GM04503 (cell line): Measurements from ENCODE around the gene EPGN.
"Not testable (repeated sequence)": the region's sequence is repeated elsewhere in the genome, so short reads cannot be mapped to it uniquely, and the experiment has no call there.

Experiments used
- DNase-seq: peaks from one replicate; pipeline ENCODE4 v3.0.0-alpha.2; 2012; ENCODE audit warnings: low read depth

Gene EPGN

DNA sequence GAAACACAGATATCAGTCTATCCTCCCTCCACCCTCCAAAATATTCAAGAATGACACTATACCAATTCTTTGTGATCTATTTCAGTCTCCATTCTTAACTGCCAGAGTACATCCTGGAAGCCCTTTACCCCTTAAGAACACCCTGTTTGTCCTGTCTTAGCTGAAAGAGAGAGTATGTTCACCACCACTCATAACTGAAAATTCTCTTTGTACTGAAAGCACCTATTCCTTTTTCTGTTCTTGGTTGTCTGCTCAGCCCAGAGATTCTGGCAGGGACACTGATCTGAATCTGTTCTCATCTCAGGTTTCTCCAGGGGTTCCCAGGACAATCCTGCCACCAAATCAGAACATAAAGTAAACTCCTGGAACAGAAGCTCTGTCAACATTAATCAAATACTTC, 31.2 kb downstream of the EPGN start:
- DNase-seq, result no peak

DNA sequence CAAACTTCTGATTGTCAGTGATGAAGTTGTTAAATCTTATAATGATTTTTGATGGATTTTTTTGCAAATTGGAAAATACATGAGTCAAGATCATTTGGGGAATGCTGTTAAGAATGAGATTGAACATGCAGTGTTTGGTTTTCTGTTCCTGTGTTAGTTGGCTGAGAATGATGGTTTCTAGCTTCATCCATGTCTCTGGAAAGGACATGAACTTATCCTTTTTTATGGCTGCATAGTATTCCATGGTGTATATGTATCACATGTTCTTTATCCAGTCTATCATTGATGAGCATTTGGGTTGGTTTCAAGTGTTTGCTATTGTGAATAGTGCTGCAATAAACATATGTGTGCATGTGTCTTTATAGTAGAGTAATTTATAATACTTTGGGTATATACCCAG, 32.2 kb downstream of the EPGN start:
- not testable (repeated sequence) for DNase-seq

DNA sequence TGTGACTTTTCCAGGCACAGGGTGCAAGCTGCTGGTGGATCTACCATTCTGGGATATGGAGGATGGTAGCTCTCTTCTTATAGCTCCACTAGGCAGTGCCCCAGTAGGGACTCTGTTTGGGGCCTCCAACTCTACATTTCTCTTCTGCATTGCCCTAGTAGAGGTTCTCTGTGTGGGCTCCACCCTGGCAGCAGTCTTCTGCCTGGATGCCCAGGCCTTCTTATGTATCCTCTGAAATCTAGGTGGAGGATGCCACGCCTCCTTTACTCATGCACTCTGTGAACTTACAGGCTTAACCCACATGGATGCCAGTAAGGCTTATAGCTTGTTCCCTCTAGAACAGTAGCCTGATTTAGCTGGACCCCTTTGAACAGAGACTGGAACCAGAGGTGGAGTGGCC, 35.8 kb downstream of the EPGN start:
- DNase-seq, result no peak

DNA sequence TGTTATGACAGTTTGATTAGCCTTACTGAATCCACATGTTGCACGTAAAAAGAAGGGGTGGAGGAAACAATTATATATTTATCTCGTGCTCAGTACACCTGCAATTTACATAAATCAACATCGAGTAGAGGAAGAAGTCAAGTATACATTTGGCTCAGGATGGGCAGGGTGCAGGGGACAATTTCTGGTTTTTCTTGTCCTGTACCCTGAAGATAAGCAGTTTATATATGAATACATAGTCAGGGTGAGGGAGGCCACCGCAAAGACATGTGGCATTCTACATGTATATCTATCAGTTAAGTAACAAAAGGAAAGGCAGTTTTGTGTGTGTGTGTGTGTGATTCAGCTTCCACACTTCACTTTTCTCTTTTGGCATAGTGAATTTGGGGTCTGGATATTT, 45.6 kb downstream of the EPGN start:
- no peak for DNase-seq

DNA sequence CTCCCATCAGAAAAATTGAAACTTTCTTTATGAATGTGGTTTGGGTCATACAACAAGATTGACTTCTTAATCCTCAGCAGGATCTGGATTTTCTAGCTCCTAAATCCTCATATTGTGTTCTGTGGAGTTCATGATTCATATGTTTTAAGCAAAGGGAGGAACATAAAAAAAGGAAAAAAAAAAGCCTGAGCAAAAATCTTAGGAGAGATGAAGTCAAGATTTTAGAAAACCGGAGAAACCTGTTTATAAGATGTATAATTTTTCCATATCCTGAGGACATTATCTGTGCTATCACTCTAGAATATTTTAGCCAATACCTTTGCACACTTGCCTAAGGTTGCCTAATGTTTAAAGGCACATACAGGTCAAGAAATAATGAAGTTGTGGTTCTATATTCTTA, 49.7 kb downstream of the EPGN start:
- no peak for DNase-seq

DNA sequence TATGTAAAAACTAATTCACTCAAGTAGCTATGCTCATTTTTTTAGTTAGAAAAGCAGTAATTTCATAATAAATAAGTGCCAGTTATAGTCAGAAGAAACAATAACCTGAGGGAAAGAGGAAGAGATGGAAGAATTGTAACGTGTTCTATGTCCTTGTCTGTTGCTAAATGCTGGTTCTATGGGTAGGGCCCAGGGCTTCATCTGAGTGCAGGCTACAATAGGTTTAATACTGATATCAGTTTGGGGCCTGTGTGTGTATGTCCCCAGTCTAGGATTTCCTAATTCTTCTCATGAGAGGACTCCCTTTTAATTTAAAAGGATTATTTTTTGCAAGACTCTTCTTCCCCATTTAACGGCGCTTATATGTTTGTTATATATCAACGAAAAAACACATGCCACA, 53.4 kb downstream of the EPGN start:
- DNase-seq, result no peak

DNA sequence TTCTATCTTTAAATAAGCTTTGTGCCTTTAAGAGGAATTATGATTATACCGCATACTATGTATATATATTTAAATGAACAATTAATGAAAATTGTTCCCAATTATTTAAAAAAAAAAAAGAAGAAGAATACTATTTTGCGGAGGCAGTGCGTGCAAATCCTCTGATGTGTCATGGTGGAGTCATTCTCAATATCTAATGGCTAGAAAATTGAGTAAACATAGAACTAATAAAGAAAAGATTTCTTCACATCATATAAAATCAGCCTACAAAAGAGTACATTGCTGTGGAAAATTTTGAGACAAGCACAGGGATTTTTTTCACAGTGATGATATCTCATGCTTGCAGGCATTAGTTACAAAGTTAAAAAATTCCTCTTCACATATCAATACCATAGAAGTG, 54.1 kb downstream of the EPGN start:
- no peak for DNase-seq

DNA sequence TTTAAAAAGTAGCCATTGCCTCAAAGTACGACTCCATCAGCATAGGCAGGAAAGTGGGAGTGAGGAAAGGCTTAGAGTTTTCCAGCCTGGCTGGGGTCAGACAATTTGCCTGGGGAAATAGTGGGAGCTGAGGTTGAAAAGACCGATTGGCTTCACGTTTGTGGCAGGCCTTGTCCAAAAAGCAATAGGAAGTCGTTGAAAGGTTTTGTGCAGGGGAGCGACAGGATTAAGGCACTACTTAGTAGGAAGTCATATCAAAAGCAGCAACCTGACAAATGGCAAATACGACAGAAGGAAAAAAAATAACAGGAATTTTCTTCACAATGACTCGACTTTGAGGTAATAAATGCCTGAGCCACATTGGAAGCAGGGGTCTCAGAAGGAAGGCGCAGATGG, 56.0 kb downstream of the EPGN start:
- no peak for DNase-seq

DNA sequence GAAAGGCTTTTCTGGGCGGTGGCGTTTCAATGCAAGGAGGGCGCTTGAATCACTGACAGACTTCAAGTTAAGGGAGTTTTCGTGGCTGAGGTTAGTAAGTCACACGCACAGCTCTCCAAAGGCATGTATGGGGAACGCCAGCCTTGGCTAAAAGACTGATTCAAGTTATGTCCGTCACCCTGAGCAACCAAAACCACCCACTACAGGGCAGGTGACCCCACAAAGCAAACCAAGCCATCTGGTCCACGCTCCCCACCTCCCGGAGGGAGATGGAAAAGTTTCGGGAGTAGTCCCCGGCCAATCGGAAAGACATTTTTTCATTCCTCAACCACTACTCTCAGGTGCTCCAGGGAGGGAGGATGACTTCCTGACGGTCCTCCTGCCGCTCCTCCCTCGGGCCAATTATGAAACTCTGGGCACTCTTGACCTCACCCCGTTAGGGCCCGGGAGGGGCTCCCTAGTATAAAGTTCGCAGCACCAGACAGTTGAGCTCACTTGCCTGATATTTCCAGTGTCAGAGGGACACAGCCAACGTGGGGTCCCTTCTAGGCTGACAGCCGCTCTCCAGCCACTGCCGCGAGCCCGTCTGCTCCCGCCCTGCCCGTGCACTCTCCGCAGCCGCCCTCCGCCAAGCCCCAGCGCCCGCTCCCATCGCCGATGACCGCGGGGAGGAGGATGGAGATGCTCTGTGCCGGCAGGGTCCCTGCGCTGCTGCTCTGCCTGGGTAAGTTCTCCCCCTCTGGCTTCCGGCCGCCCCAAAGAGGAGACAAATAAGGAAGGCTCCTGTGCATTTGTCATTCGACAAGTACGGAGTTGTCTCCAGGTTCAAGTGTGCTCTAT, 56.6 kb downstream of the EPGN start, which contains the start of gene EREG:
Gene EREG, plus strand, starts transcription at position 494 of the 840 bp plus-strand sequence. Its CDS starts 164 bp downstream, at position 658.
- DNase-seq, result no peak

DNA sequence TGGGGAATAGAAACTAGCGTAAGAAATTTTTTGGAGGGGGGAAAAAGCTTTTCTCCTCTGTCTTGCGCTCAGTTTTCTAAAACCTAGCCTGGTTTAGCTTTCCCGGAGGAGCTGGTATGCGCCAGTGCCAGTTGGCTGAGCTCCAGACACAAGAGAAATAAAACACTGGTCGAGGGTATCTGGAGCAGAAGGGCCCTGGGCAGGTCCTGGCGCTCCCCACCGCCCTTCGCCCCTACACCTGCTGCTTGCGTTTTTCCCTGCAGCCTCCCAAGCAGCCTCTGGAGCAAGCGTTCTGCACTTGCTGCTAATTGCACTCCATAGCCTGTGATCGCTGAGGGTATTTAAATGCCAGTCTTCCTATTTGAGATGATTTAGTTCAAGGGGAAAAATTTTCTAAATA, 57.5 kb downstream of the EPGN start:
- no peak for DNase-seq
